ENCODE data around the gene MED26. TPM values are rescaled to one million over a fixed set of nuclear protein-coding genes. Genes with fewer than 3 reads are reported as not detected.
A peak's percentile ranks its signal among the peaks of the same experiment; 100 is the strongest.

MED26 gene
- total RNA-seq, 6 donors from 2014 or later: 12.6 to 26.5 (median 13.8) TPM

GRCh38 chr19:16650821-16651220, 22.8 kb upstream of the MED26 start:
- no peak for TF ChIP-seq POLR2A (IDR thresholded peaks at IDR 0.05)
- no peak for TF ChIP-seq EP300 (IDR thresholded peaks at IDR 0.05)
- TF ChIP-seq CTCF (IDR thresholded peaks at IDR 0.05): no peak
- TF ChIP-seq POLR2AphosphoS5 (IDR thresholded peaks at IDR 0.05): no peak
- peaks cover 0 to 14% (median 2%) of the 10 kb centered on the region in 4 donors for H3K4me1 ChIP-seq
- no peaks in the 10 kb centered on the region for H3K9me3 ChIP-seq
- DNase-seq (no peak), ATAC-seq (ENCODE audit: low FRiP score in 2 of 2) (peak in 1 of 2 donors; percentile 37)
- no peaks in the 10 kb centered on the region for H3K27me3 ChIP-seq
- H3K36me3 ChIP-seq: peaks cover 15 to 78% (median 60%) of the 10 kb centered on the region in 4 donors
- H3K27ac ChIP-seq: no peak overlapping the region
- no peak overlapping the region for H3K4me3 ChIP-seq
- 65 to 84% methylated on average over 2 of the region's 2 CpGs for WGBS, 2 donors

GRCh38 chr19:16649734-16650133, 21.7 kb upstream of the MED26 start:
- peaks cover 16 to 78% (median 61%) of the 10 kb centered on the region in 4 donors for H3K36me3 ChIP-seq

GRCh38 chr19:16645140-16645539, 17.1 kb upstream of the MED26 start:
- Histone ChIP-seq H3K4me3 (no peak overlapping the region), H3K9me3 (no peaks in the 10 kb centered on the region), H3K27me3 (no peaks in the 10 kb centered on the region), H3K27ac (no peak overlapping the region), H3K36me3 (peaks cover 14 to 80% (median 58%) of the 10 kb centered on the region in 4 donors), H3K4me1 (peaks cover 0 to 12% (median 1%) of the 10 kb centered on the region in 4 donors)
- WGBS, 2 donors: 94 to 98% methylated on average over 9 of the region's 9 CpGs
- DNase-seq (no peak), ATAC-seq (ENCODE audit: low FRiP score in 2 of 2) (no peak)
- TF ChIP-seq POLR2AphosphoS5 (IDR thresholded peaks at IDR 0.05) (no peak), CTCF (IDR thresholded peaks at IDR 0.05) (no peak), POLR2A (IDR thresholded peaks at IDR 0.05) (no peak), EP300 (IDR thresholded peaks at IDR 0.05) (no peak)

More at GRCh38 chr19:16649734-16650133, 21.7 kb upstream of the MED26 start:
- 49 to 50% methylated on average over 9 of the region's 9 CpGs for WGBS, 2 donors
- DNase-seq (no peak), ATAC-seq (ENCODE audit: low FRiP score in 2 of 2) (peak in 1 of 2 donors; percentile 63)
- Histone ChIP-seq H3K4me3 (no peak overlapping the region), H3K9me3 (no peaks in the 10 kb centered on the region), H3K27ac (peak overlapping the region in 1 of 4 donors; percentile 8), H3K27me3 (no peaks in the 10 kb centered on the region), H3K4me1 (peaks cover 0 to 14% (median 2%) of the 10 kb centered on the region in 4 donors)
- TF ChIP-seq CTCF (IDR thresholded peaks at IDR 0.05) (no peak), POLR2AphosphoS5 (IDR thresholded peaks at IDR 0.05) (no peak), EP300 (IDR thresholded peaks at IDR 0.05) (no peak), POLR2A (IDR thresholded peaks at IDR 0.05) (no peak)

- Histone ChIP-seq H3K4me1 (no peaks in the 10 kb centered on the region), H3K27ac (no peak overlapping the region), H3K9me3 (no peaks in the 10 kb centered on the region), H3K27me3 (no peaks in the 10 kb centered on the region), H3K36me3 (peaks cover 15 to 83% (median 60%) of the 10 kb centered on the region in 4 donors), H3K4me3 (no peak overlapping the region)
- ATAC-seq (ENCODE audit: low FRiP score in 2 of 2) (no peak), DNase-seq (no peak)
- 95 to 100% methylated on average over 10 of the region's 10 CpGs for WGBS, 2 donors
- TF ChIP-seq CTCF (IDR thresholded peaks at IDR 0.05): no peak
- TF ChIP-seq POLR2AphosphoS5 (IDR thresholded peaks at IDR 0.05): no peak
- no peak for TF ChIP-seq POLR2A (IDR thresholded peaks at IDR 0.05)
- no peak for TF ChIP-seq EP300 (IDR thresholded peaks at IDR 0.05)
These were observed 13.7 kb upstream of the MED26 start for GRCh38 chr19:16641695-16642094.

GRCh38 chr19:16640951-16641350, 12.9 kb upstream of the MED26 start:
- no peak overlapping the region for H3K4me3 ChIP-seq
- DNase-seq (no peak), ATAC-seq (ENCODE audit: low FRiP score in 2 of 2) (no peak)
- WGBS, 2 donors: 100% methylated on average over 1 of the region's 1 CpG
- peaks cover 18 to 81% (median 52%) of the 10 kb centered on the region in 4 donors for H3K36me3 ChIP-seq
- no peaks in the 10 kb centered on the region for H3K4me1 ChIP-seq
- H3K9me3 ChIP-seq: no peaks in the 10 kb centered on the region
- H3K27ac ChIP-seq: no peak overlapping the region
- TF ChIP-seq CTCF (IDR thresholded peaks at IDR 0.05): no peak
- TF ChIP-seq EP300 (IDR thresholded peaks at IDR 0.05): no peak
- no peak for TF ChIP-seq POLR2AphosphoS5 (IDR thresholded peaks at IDR 0.05)
- TF ChIP-seq POLR2A (IDR thresholded peaks at IDR 0.05): no peak
- no peaks in the 10 kb centered on the region for H3K27me3 ChIP-seq
